GM10847 (cell line): ENCODE measurements around the gene NHSL2.

Experiments
- POLR2A ChIP-seq: IDR thresholded peaks from 2 replicates; pipeline ENCODE4 v1.6.1; 2011; ENCODE audit not compliant: insufficient read length; ENCODE audit errors: extremely low read depth

NHSL2 gene

GRCh38 chrX:72041871-72042851, 131.5 kb downstream of the NHSL2 start:
- no peak for TF ChIP-seq POLR2A

GRCh38 chrX:72042852-72043248, 132.2 kb downstream of the NHSL2 start:
- TF ChIP-seq POLR2A = no peak

GRCh38 chrX:72043636-72044035, 133.0 kb downstream of the NHSL2 start:
- no peak for TF ChIP-seq POLR2A

GRCh38 chrX:72045141-72045540, 134.5 kb downstream of the NHSL2 start:
- no peak for TF ChIP-seq POLR2A

GRCh38 chrX:72045552-72046277, 135.1 kb downstream of the NHSL2 start:
- no peak for TF ChIP-seq POLR2A

- TF ChIP-seq POLR2A = no peak
Measured at GRCh38 chrX:72046447-72046846, 135.8 kb downstream of the NHSL2 start.

- no peak for TF ChIP-seq POLR2A
Measured at GRCh38 chrX:72048510-72049455, 138.1 kb downstream of the NHSL2 start.

GRCh38 chrX:72050011-72050410, 139.4 kb downstream of the NHSL2 start:
- TF ChIP-seq POLR2A = no peak

GRCh38 chrX:72051589-72051988, 140.9 kb downstream of the NHSL2 start:
- TF ChIP-seq POLR2A = no peak

- no peak for TF ChIP-seq POLR2A
Measured at GRCh38 chrX:72052415-72053090, 141.9 kb downstream of the NHSL2 start.

- no peak for TF ChIP-seq POLR2A
Measured at GRCh38 chrX:72053508-72053907, 142.9 kb downstream of the NHSL2 start.

GRCh38 chrX:72054779-72055489, 144.3 kb downstream of the NHSL2 start:
- no peak for TF ChIP-seq POLR2A

- no peak for TF ChIP-seq POLR2A
Measured at GRCh38 chrX:72057331-72057730, 146.7 kb downstream of the NHSL2 start.

GRCh38 chrX:72057849-72058248, 147.2 kb downstream of the NHSL2 start:
- no peak for TF ChIP-seq POLR2A
